NT2/D1 (cell line): ENCODE results near the gene SLC4A4.
"Not testable (repeated sequence)": the region's sequence is repeated elsewhere in the genome, so short reads cannot be mapped to it uniquely, and the experiment has no call there.

Experiments used
- DNase-seq: peaks from one replicate; pipeline ENCODE4 v3.0.0-alpha.2; 2011; ENCODE audit warnings: low read depth, low spot score
- H3K27me3 ChIP-seq: 2 replicates; pipeline ENCODE4 v1.6.0; 2011; ENCODE audit warnings: mild to moderate bottlenecking; ENCODE audit not compliant: insufficient read length, insufficient read depth
- H3K36me3 ChIP-seq: 2 replicates; pipeline ENCODE4 v1.6.1; 2011; ENCODE audit warnings: mild to moderate bottlenecking, low read length, mixed read lengths; ENCODE audit not compliant: insufficient read depth, insufficient read length
- H3K4me1 ChIP-seq: 2 replicates; pipeline ENCODE4 v1.5.1; 2011; ENCODE audit not compliant: insufficient read depth, insufficient read length
- H3K4me3 ChIP-seq: 2 replicates; pipeline ENCODE4 v1.5.1; 2011; ENCODE audit warnings: low read depth; ENCODE audit not compliant: insufficient read length
- H3K9ac ChIP-seq: 2 replicates; pipeline ENCODE4 v1.6.0; 2011; ENCODE audit warnings: low read depth; ENCODE audit not compliant: insufficient read length
- H3K9me3 ChIP-seq: 2 replicates; pipeline ENCODE4 v1.5.1; 2011; ENCODE audit warnings: mild to moderate bottlenecking, low read length; ENCODE audit not compliant: insufficient read depth
- SUZ12 ChIP-seq: IDR thresholded peaks from 2 replicates; pipeline ENCODE4 v1.6.1; 2011; ENCODE audit not compliant: insufficient read length, insufficient read depth; ENCODE audit errors: extremely low read depth
- YY1 ChIP-seq: IDR thresholded peaks from 2 replicates; pipeline ENCODE4 v1.6.1; 2011; ENCODE audit not compliant: insufficient read length, insufficient read depth
- ZNF274 ChIP-seq: IDR thresholded peaks from 2 replicates; pipeline ENCODE4 v1.6.1; 2011; ENCODE audit warnings: mild to moderate bottlenecking, low read depth, low read length

Gene SLC4A4

GRCh38 chr4:71406459-71406963 is 67.7 kb downstream of the SLC4A4 start:
- TF ChIP-seq SUZ12 = no peak
- no peak for TF ChIP-seq YY1
- TF ChIP-seq ZNF274 = no peak
- Histone ChIP-seq H3K9ac (no peak overlapping the region), H3K4me1 (no peaks in the 10 kb centered on the region), H3K4me3 (no peak overlapping the region), H3K9me3 (no peaks in the 10 kb centered on the region), H3K36me3 (no peaks in the 10 kb centered on the region), H3K27me3 (no peaks in the 10 kb centered on the region)
- no peak for DNase-seq

- not testable (repeated sequence) for H3K4me3 ChIP-seq, H3K27me3 ChIP-seq, H3K9ac ChIP-seq, H3K36me3 ChIP-seq, H3K4me1 ChIP-seq, DNase-seq, H3K9me3 ChIP-seq
Measured at GRCh38 chr4:71408961-71409360, 70.1 kb downstream of the SLC4A4 start.

- TF ChIP-seq YY1 = no peak
- no peak for TF ChIP-seq SUZ12
- H3K36me3 ChIP-seq = no peaks in the 10 kb centered on the region
- no peaks in the 10 kb centered on the region for H3K4me1 ChIP-seq
- no peaks in the 10 kb centered on the region for H3K27me3 ChIP-seq
- DNase-seq = no peak
- no peak overlapping the region for H3K4me3 ChIP-seq
- no peaks in the 10 kb centered on the region for H3K9me3 ChIP-seq
- no peak overlapping the region for H3K9ac ChIP-seq
Measured at GRCh38 chr4:71411981-71412380, 73.2 kb downstream of the SLC4A4 start.

GRCh38 chr4:71415491-71415890 is 76.7 kb downstream of the SLC4A4 start:
- Histone ChIP-seq H3K4me3 (no peak overlapping the region), H3K27me3 (no peaks in the 10 kb centered on the region), H3K36me3 (no peaks in the 10 kb centered on the region), H3K4me1 (no peaks in the 10 kb centered on the region), H3K9me3 (peaks cover 9% of the 10 kb centered on the region), H3K9ac (no peak overlapping the region)
- TF ChIP-seq ZNF274 (no peak), YY1 (no peak), SUZ12 (no peak)
- DNase-seq = no peak

- DNase-seq = no peak
- Histone ChIP-seq H3K9ac (no peak overlapping the region), H3K9me3 (peaks cover 9% of the 10 kb centered on the region), H3K36me3 (no peaks in the 10 kb centered on the region), H3K4me1 (no peaks in the 10 kb centered on the region), H3K27me3 (no peaks in the 10 kb centered on the region), H3K4me3 (no peak overlapping the region)
- TF ChIP-seq ZNF274 (no peak), YY1 (no peak), SUZ12 (no peak)
Measured at GRCh38 chr4:71417150-71417549, 78.3 kb downstream of the SLC4A4 start.

GRCh38 chr4:71426381-71427042 is 87.7 kb downstream of the SLC4A4 start:
- no peak overlapping the region for H3K4me3 ChIP-seq
- no peak for TF ChIP-seq YY1
- TF ChIP-seq SUZ12 = no peak
- no peak for TF ChIP-seq ZNF274
- no peak for DNase-seq

GRCh38 chr4:71429106-71429505 is 90.3 kb downstream of the SLC4A4 start:
- DNase-seq = no peak
- TF ChIP-seq SUZ12 (no peak), ZNF274 (no peak), YY1 (no peak)
- H3K4me3 ChIP-seq = no peak overlapping the region
- H3K9me3 ChIP-seq = no peaks in the 10 kb centered on the region
- no peaks in the 10 kb centered on the region for H3K4me1 ChIP-seq
- H3K27me3 ChIP-seq = no peaks in the 10 kb centered on the region
- no peak overlapping the region for H3K9ac ChIP-seq
- H3K36me3 ChIP-seq = no peaks in the 10 kb centered on the region

More at GRCh38 chr4:71426381-71427042, 87.7 kb downstream of the SLC4A4 start:
- Histone ChIP-seq H3K9ac (no peak overlapping the region), H3K36me3 (no peaks in the 10 kb centered on the region), H3K9me3 (no peaks in the 10 kb centered on the region), H3K4me1 (no peaks in the 10 kb centered on the region), H3K27me3 (no peaks in the 10 kb centered on the region)

- no peaks in the 10 kb centered on the region for H3K27me3 ChIP-seq
- no peaks in the 10 kb centered on the region for H3K4me1 ChIP-seq
- no peak overlapping the region for H3K9ac ChIP-seq
- no peaks in the 10 kb centered on the region for H3K9me3 ChIP-seq
- H3K36me3 ChIP-seq = no peaks in the 10 kb centered on the region
- DNase-seq = no peak
- TF ChIP-seq ZNF274 = no peak
- no peak overlapping the region for H3K4me3 ChIP-seq
Measured at GRCh38 chr4:71429962-71430361, 91.1 kb downstream of the SLC4A4 start.
